Thymus (tissue), 11 donors: ENCODE results near the gene MAEL. TPM values are rescaled to one million over a fixed set of nuclear protein-coding genes. Genes with fewer than 3 reads are reported as not detected.

ENCODE experiments used
- DNase-seq, 9 donors: peaks; one replicate each; pipeline ENCODE4 v3.0.0-alpha.2; 2013; ENCODE audit warnings: low spot score in 9 of 9, low read depth in 6 of 9, missing footprints in 1 of 9
- H3K27ac ChIP-seq, 2 donors: one replicate each; pipeline ENCODE4 v1.5.1; 2013; ENCODE audit warnings: control low read depth in 1 of 2, low read depth in 1 of 2, low read length in 1 of 2, mild to moderate bottlenecking in 1 of 2, moderate library complexity in 1 of 2
- H3K27me3 ChIP-seq, 2 donors: one replicate each; pipeline ENCODE4 v1.5.1; 2013; ENCODE audit warnings: low read length in 1 of 2; ENCODE audit not compliant: control insufficient read depth in 2 of 2, insufficient read depth in 1 of 2
- H3K36me3 ChIP-seq, 2 donors: one replicate each; pipeline ENCODE4 v1.5.1; 2013; ENCODE audit warnings: low read length in 1 of 2, mild to moderate bottlenecking in 1 of 2, moderate library complexity in 1 of 2; ENCODE audit not compliant: control insufficient read depth in 2 of 2, insufficient read depth in 2 of 2
- H3K4me1 ChIP-seq, 2 donors: one replicate each; pipeline ENCODE4 v1.5.1; 2013; ENCODE audit warnings: low read length in 2 of 2; ENCODE audit not compliant: control insufficient read depth in 2 of 2, insufficient read depth in 2 of 2
- H3K4me3 ChIP-seq, 2 donors: one replicate each; pipeline ENCODE4 v1.5.1; 2013; ENCODE audit warnings: low read length in 2 of 2, control low read depth in 1 of 2, mild to moderate bottlenecking in 1 of 2
- H3K9me3 ChIP-seq, 2 donors: one replicate each; pipeline ENCODE4 v1.5.1; 2013; ENCODE audit warnings: low read length in 1 of 2, mild to moderate bottlenecking in 1 of 2; ENCODE audit not compliant: control insufficient read depth in 2 of 2, insufficient read depth in 1 of 2
- WGBS: extraction: QIAGEN DNeasy Blood & Tissue Kit; methylation state at CpG from one replicate; pipeline ENCODE4 v1.1.7; 2013; 5-methylcytosine and 5-hydroxymethylcytosine counted together
- polyA plus RNA-seq: library from polyadenylated mRNA; stranded (reverse); fragments of 200-250 nt; gene quantifications from one replicate; pipeline ENCODE4 v1.2.3, GENCODE V29; 2013
- total RNA-seq: library from RNA; stranded (reverse); fragments of 120-200 nt; gene quantifications from one replicate; pipeline ENCODE4 v1.2.4, GENCODE V29; 2013
- donor health status: healthy.

Gene MAEL
- total and polyA plus RNA-seq, 2 donors, result 0.57 TPM; not detected in 1

GRCh38 chr1:166974647-166975345 is 14.3 kb upstream of the MAEL start:
- H3K27me3 ChIP-seq, result peaks cover 0 to 41% of the 10 kb centered on the region in 2 donors
- H3K4me1 ChIP-seq, result peaks cover 7 to 32% of the 10 kb centered on the region in 2 donors
- no peaks in the 10 kb centered on the region for H3K9me3 ChIP-seq
- DNase-seq, result peak in 5 of 9 donors; percentile 20 to 67 (median 40)
- H3K27ac ChIP-seq, result no peak overlapping the region
- peak overlapping the region; percentile 55 to 78 for H3K4me3 ChIP-seq
- WGBS, result under 1% methylated on average over 17 of the region's 17 CpGs
- H3K36me3 ChIP-seq, result no peaks in the 10 kb centered on the region

- Histone ChIP-seq H3K4me1 (peaks cover 7 to 30% of the 10 kb centered on the region in 2 donors), H3K27ac (peak within 1 kb of the TSS in 1 of 2 donors; percentile 50), H3K27me3 (peaks cover 0 to 41% of the 10 kb centered on the region in 2 donors), H3K9me3 (no peaks in the 10 kb centered on the region), H3K36me3 (no peaks in the 10 kb centered on the region), H3K4me3 (peak within 1 kb of the TSS; percentile 55 to 78)
- peak in 6 of 9 donors; percentile 29 to 69 (median 44) for DNase-seq
- under 1% methylated on average over 97 of the region's 97 CpGs for WGBS
Observed at GRCh38 chr1:166975361-166976129, 13.5 kb upstream of the MAEL start, which contains the start of gene ILDR2. ILDR2 (minus strand) TSS chr1:166975540; CDS start chr1:166975268, 272 bp downstream.

GRCh38 chr1:166977951-166978350 is 11.1 kb upstream of the MAEL start:
- WGBS, result 96% methylated on average over 2 of the region's 2 CpGs
- Histone ChIP-seq H3K27me3 (peaks cover 0 to 38% of the 10 kb centered on the region in 2 donors), H3K27ac (no peak overlapping the region), H3K36me3 (no peaks in the 10 kb centered on the region), H3K9me3 (no peaks in the 10 kb centered on the region), H3K4me1 (peaks cover 7 to 18% of the 10 kb centered on the region in 2 donors), H3K4me3 (no peak overlapping the region)
- no peak for DNase-seq

- H3K4me1 ChIP-seq, result peaks cover 7 to 14% of the 10 kb centered on the region in 2 donors
- 56% methylated on average over 1 of the region's 1 CpG for WGBS
- no peaks in the 10 kb centered on the region for H3K36me3 ChIP-seq
- H3K27ac ChIP-seq, result no peak overlapping the region
- H3K27me3 ChIP-seq, result peaks cover 0 to 30% of the 10 kb centered on the region in 2 donors
- no peaks in the 10 kb centered on the region for H3K9me3 ChIP-seq
- H3K4me3 ChIP-seq, result no peak overlapping the region
- no peak for DNase-seq
Observed at GRCh38 chr1:166978821-166979220, 10.3 kb upstream of the MAEL start.

- whole genome bisulfite sequencing, result 93% methylated on average over 1 of the region's 1 CpG
- DNase-seq, result no peak
- Histone ChIP-seq H3K27me3 (peaks cover 0 to 19% of the 10 kb centered on the region in 2 donors), H3K9me3 (no peaks in the 10 kb centered on the region), H3K27ac (no peak overlapping the region), H3K4me3 (no peak overlapping the region), H3K4me1 (peaks cover 0 to 3% of the 10 kb centered on the region in 2 donors), H3K36me3 (no peaks in the 10 kb centered on the region)
Observed at GRCh38 chr1:166980383-166980782, 8.7 kb upstream of the MAEL start.

GRCh38 chr1:166980818-166981217 is 8.3 kb upstream of the MAEL start:
- DNase-seq, result no peak
- H3K9me3 ChIP-seq, result no peaks in the 10 kb centered on the region
- H3K4me1 ChIP-seq, result peaks cover 0 to under 1% of the 10 kb centered on the region in 2 donors
- no peak overlapping the region for H3K27ac ChIP-seq
- peaks cover 0 to 15% of the 10 kb centered on the region in 2 donors for H3K27me3 ChIP-seq
- 97% methylated on average over 3 of the region's 3 CpGs for WGBS
- no peaks in the 10 kb centered on the region for H3K36me3 ChIP-seq
- H3K4me3 ChIP-seq, result no peak overlapping the region

- Histone ChIP-seq H3K4me1 (no peaks in the 10 kb centered on the region), H3K27ac (no peak overlapping the region), H3K9me3 (no peaks in the 10 kb centered on the region), H3K27me3 (peaks cover 0 to 9% of the 10 kb centered on the region in 2 donors), H3K4me3 (no peak overlapping the region), H3K36me3 (no peaks in the 10 kb centered on the region)
- DNase-seq, result no peak
- 40% methylated on average over 1 of the region's 1 CpG for WGBS
Observed at GRCh38 chr1:166981589-166981988, 7.5 kb upstream of the MAEL start.

- Histone ChIP-seq H3K9me3 (no peaks in the 10 kb centered on the region), H3K27ac (no peak overlapping the region), H3K27me3 (no peaks in the 10 kb centered on the region), H3K4me3 (no peak overlapping the region), H3K4me1 (no peaks in the 10 kb centered on the region), H3K36me3 (no peaks in the 10 kb centered on the region)
- no peak for DNase-seq
- 91% methylated on average over 1 of the region's 1 CpG for WGBS
Observed at GRCh38 chr1:166999075-166999474, 10.0 kb downstream of the MAEL start.

GRCh38 chr1:166999500-167000055 is 10.5 kb downstream of the MAEL start:
- Histone ChIP-seq H3K9me3 (no peaks in the 10 kb centered on the region), H3K27me3 (no peaks in the 10 kb centered on the region), H3K27ac (no peak overlapping the region), H3K4me1 (no peaks in the 10 kb centered on the region), H3K4me3 (no peak overlapping the region), H3K36me3 (no peaks in the 10 kb centered on the region)
- WGBS, result 69% methylated on average over 3 of the region's 3 CpGs
- DNase-seq, result peak in 1 of 9 donors; percentile 5
